ENCODE results near the gene RRP1B.

- TF ChIP-seq ZFP3 (CRISPR knock-in tag; IDR thresholded peaks at IDR 0.05) = no peak
- TF ChIP-seq TOX (CRISPR knock-in tag; IDR thresholded peaks at IDR 0.05; ENCODE audit: borderline replicate concordance) = no peak
- TF ChIP-seq TCF4 (CRISPR knock-in tag; IDR thresholded peaks at IDR 0.05; ENCODE audit: borderline replicate concordance) = no peak
- no peak for TF ChIP-seq ZFP30 (CRISPR knock-in tag; IDR thresholded peaks at IDR 0.05)
- TF ChIP-seq BACH2 (CRISPR knock-in tag; IDR thresholded peaks at IDR 0.05; ENCODE audit: borderline replicate concordance) = no peak
- no peak for TF ChIP-seq ZNF8 (CRISPR knock-in tag; IDR thresholded peaks at IDR 0.05)
- no peak for TF ChIP-seq SNAI2 (CRISPR knock-in tag; IDR thresholded peaks at IDR 0.05)
Observed at GRCh38 chr21:43667191-43667904, 8.0 kb downstream of the RRP1B start.

All from SK-N-SH treated with all-trans-retinoic acid at 6 μM for 48 hours (cell line).